SK-N-SH (cell line): Measurements from ENCODE around the gene SUPV3L1. TPM values are rescaled to one million over a fixed set of nuclear protein-coding genes. Genes with fewer than 3 reads are reported as not detected.

ENCODE experiments used
- CTCF ChIA-PET: fragments of 300-600, 350-600 bp; formaldehyde crosslinking; extraction: SDS; loops from one replicate; lab custom pipeline; 2021; lab: Yijun Ruan, JAX
- POLR2A ChIA-PET: fragments of 350-600 bp; sonication (Branson Sonifier 250); formaldehyde crosslinking; extraction: SDS; loops from one replicate; lab custom pipeline; 2020; ENCODE audit warnings: antibody characterized with exemption, inconsistent platforms; lab: Yijun Ruan, JAX
- DNase-seq: peaks from one replicate; pipeline ENCODE4 v3.0.0; 2012
- H2AFZ ChIP-seq: fragments of 200-600 bp; sonication (generic); 2 replicates; pipeline ENCODE4 v1.8.1; 2016; ENCODE audit warnings: antibody characterized with exemption, mild to moderate bottlenecking, low read depth
- H3F3A ChIP-seq: fragments of 200-600 bp; sonication (generic); replicated peaks from 2 replicates; pipeline ENCODE3; 2016; ENCODE audit warnings: antibody characterized with exemption, mild to moderate bottlenecking; ENCODE audit not compliant: insufficient read depth
- H3K27ac ChIP-seq, 2 experiments: fragments of 200-500 bp in 1 of 2; fragments of 200-600 bp in 1 of 2; sonication (Bioruptor generic) in 1 of 2; sonication (generic), shearing (Covaris generic) in 1 of 2; 2 replicates each; pipeline versions ENCODE4 v1.5.1 to v1.6.1; 2014 to 2016; ENCODE audit warnings: low read depth in 2 of 2, inconsistent platforms in 1 of 2, low read length in 1 of 2, mild to moderate bottlenecking in 1 of 2, mixed read lengths in 1 of 2
- H3K27me3 ChIP-seq: fragments of 200-600 bp; sonication (generic), shearing (Covaris generic); 2 replicates; pipeline ENCODE4 v1.6.1; 2016; ENCODE audit warnings: mixed run types; ENCODE audit not compliant: insufficient read depth
- H3K36me3 ChIP-seq, 2 experiments: fragments of 200-500 bp in 1 of 2; fragments of 200-600 bp in 1 of 2; sonication (Bioruptor generic) in 1 of 2; sonication (generic) in 1 of 2; replicated peaks in 1 of 2; 2 replicates each; pipeline versions ENCODE3 to v1.5.1; 2014 to 2016; ENCODE audit warnings: low read length in 1 of 2, mild to moderate bottlenecking in 1 of 2; ENCODE audit not compliant: insufficient read depth in 2 of 2, control insufficient read depth in 1 of 2
- H3K4me1 ChIP-seq, 2 experiments: fragments of 200-500 bp in 1 of 2; fragments of 200-600 bp in 1 of 2; sonication (Bioruptor generic) in 1 of 2; sonication (generic), shearing (Covaris generic) in 1 of 2; 2 replicates each; pipeline versions ENCODE4 v1.5.1 to v1.6.1; 2014 to 2016; ENCODE audit warnings: low read depth in 1 of 2, low read length in 1 of 2, mixed run types in 1 of 2; ENCODE audit not compliant: insufficient read depth in 2 of 2, control insufficient read depth in 1 of 2
- H3K4me2 ChIP-seq: fragments of 200-600 bp; sonication (generic), shearing (Covaris generic); 2 replicates; pipeline ENCODE4 v1.6.1; 2017; ENCODE audit warnings: mixed run types
- H3K4me3 ChIP-seq, 2 experiments: fragments of 200-500 bp in 1 of 2; fragments of 200-600 bp in 1 of 2; sonication (Bioruptor generic) in 1 of 2; sonication (generic), shearing (Covaris generic) in 1 of 2; 2 replicates each; pipeline versions ENCODE4 v1.5.1 to v1.8.1; 2014 to 2016; ENCODE audit warnings: low read depth in 2 of 2, inconsistent platforms in 1 of 2, low read length in 1 of 2, mild to moderate bottlenecking in 1 of 2, mixed read lengths in 1 of 2, moderate library complexity in 1 of 2
- H3K79me2 ChIP-seq: fragments of 200-600 bp; sonication (generic); 2 replicates; pipeline ENCODE4 v1.8.1; 2017; ENCODE audit warnings: mild to moderate bottlenecking; ENCODE audit not compliant: insufficient read depth
- H3K9ac ChIP-seq: fragments of 200-600 bp; sonication (generic); 2 replicates; pipeline ENCODE4 v1.6.1; 2017; ENCODE audit warnings: mixed run types
- H3K9me2 ChIP-seq: fragments of 200-600 bp; sonication (generic); 2 replicates; pipeline ENCODE4 v1.6.1; 2017; ENCODE audit warnings: mixed run types
- H3K9me3 ChIP-seq: fragments of 200-600 bp; sonication (generic); 2 replicates; pipeline ENCODE4 v1.6.1; 2017; ENCODE audit warnings: mixed run types, mild to moderate bottlenecking, moderate library complexity
- H4K20me1 ChIP-seq: fragments of 200-600 bp; sonication (generic); 2 replicates; pipeline ENCODE4 v1.6.1; 2017; ENCODE audit warnings: mild to moderate bottlenecking, mixed run types; ENCODE audit not compliant: insufficient read depth
- ELF1 ChIP-seq: IDR thresholded peaks from 2 replicates; pipeline ENCODE4 v1.4.0; 2012
- EP300 ChIP-seq, 2 experiments: IDR thresholded peaks; 2 replicates each; pipeline versions ENCODE4 v1.4.0 to v1.6.1; 2012; ENCODE audit warnings: borderline replicate concordance in 1 of 2, low read depth in 1 of 2, low read length in 1 of 2
- FOXJ3 ChIP-seq: sonication (generic); formaldehyde crosslinking; IDR thresholded peaks from 2 replicates; pipeline ENCODE4 v1.5.1; 2020; ENCODE audit warnings: mild to moderate bottlenecking, missing genetic modification reagents
- FOXM1 ChIP-seq: IDR thresholded peaks from 2 replicates; pipeline ENCODE4 v1.4.0; 2012; ENCODE audit warnings: low read depth, mild to moderate bottlenecking
- NFIC ChIP-seq: IDR thresholded peaks from 2 replicates; pipeline ENCODE4 v1.4.0; 2012; ENCODE audit warnings: borderline replicate concordance
- NRF1 ChIP-seq: IDR thresholded peaks from 2 replicates; pipeline ENCODE4 v1.6.1; 2012; ENCODE audit warnings: low read depth, mild to moderate bottlenecking, low read length
- PBX3 ChIP-seq: IDR thresholded peaks from 2 replicates; pipeline ENCODE4; 2012
- POLR2AphosphoS5 ChIP-seq: IDR thresholded peaks from 2 replicates; pipeline ENCODE4 v1.6.1; 2012; ENCODE audit warnings: low read depth, low read length
- RFX5 ChIP-seq: IDR thresholded peaks from 2 replicates; pipeline ENCODE4 v1.6.1; 2012; ENCODE audit warnings: mild to moderate bottlenecking, improper control_type of control experiment, low read length
- SIN3A ChIP-seq: IDR thresholded peaks from 2 replicates; pipeline ENCODE4 v1.6.1; 2012; ENCODE audit warnings: low read depth, mild to moderate bottlenecking, low read length, moderate library complexity, borderline replicate concordance
- TEAD4 ChIP-seq: IDR thresholded peaks from 2 replicates; pipeline ENCODE4 v1.4.0; 2012; ENCODE audit warnings: mild to moderate bottlenecking, borderline replicate concordance; ENCODE audit not compliant: insufficient read depth
- YY1 ChIP-seq: IDR thresholded peaks from 2 replicates; pipeline ENCODE4 v1.4.0; 2012; ENCODE audit warnings: low read depth, mild to moderate bottlenecking
- ZBTB33 ChIP-seq: IDR thresholded peaks from 2 replicates; pipeline ENCODE4 v1.4.0; 2012; ENCODE audit warnings: low read depth, borderline replicate concordance
- WGBS: methylation state at CpG from one replicate; pipeline ENCODE4 v1.1.6; 2017; ENCODE audit warnings: low lambda C conversion rate; 5-methylcytosine and 5-hydroxymethylcytosine counted together
- polyA plus RNA-seq, 3 experiments: library from polyadenylated mRNA; depleted of rRNA; stranded (reverse); fragments of >200 nt; gene quantifications; 2 replicates each; pipeline ENCODE4 v1.2.3, GENCODE V29; 2012
- TF ChIP-seq, protein P1 (sequence below): IDR thresholded peaks from 2 replicates; pipeline ENCODE4 v1.4.0; 2012; ENCODE audit warnings: low read depth, borderline replicate concordance
- TF ChIP-seq, protein P2 (sequence below): IDR thresholded peaks from 2 replicates; pipeline ENCODE4 v1.4.0; 2012; ENCODE audit warnings: low read depth
- TF ChIP-seq, protein P3 (sequence below): fragments of 150-350 bp; IDR thresholded peaks from 2 replicates; pipeline ENCODE4 v1.6.1; 2017; ENCODE audit warnings: antibody characterized with exemption, low read length, low read depth, borderline replicate concordance
- TF ChIP-seq, protein P4 (sequence below): IDR thresholded peaks from 2 replicates; pipeline ENCODE4 v1.6.1; 2012; ENCODE audit warnings: mild to moderate bottlenecking, low read depth, low read length, moderate library complexity

SUPV3L1 gene
- polyA plus RNA-seq, 1 of the 3 experiments (the other 2 are of a cell fraction), result 19.8 TPM

GRCh38 chr10:69208761-69209160, 28.7 kb downstream of the SUPV3L1 start:
- H4K20me1 ChIP-seq, result no peaks in the 10 kb centered on the region
- H3K27ac ChIP-seq, result no peak overlapping the region
- peaks cover 33 to 36% of the 10 kb centered on the region in 2 experiments for H3K36me3 ChIP-seq
- no peak overlapping the region for H2AFZ ChIP-seq
- H3K9ac ChIP-seq, result no peak overlapping the region
- TF ChIP-seq ELF1 (no peak), TEAD4 (no peak), NFIC (no peak), YY1 (no peak), POLR2AphosphoS5 (no peak), RFX5 (no peak), SIN3A (no peak), FOXJ3 (CRISPR knock-in tag) (no peak), ZBTB33 (no peak)
- TF ChIP-seq, protein P1, sequence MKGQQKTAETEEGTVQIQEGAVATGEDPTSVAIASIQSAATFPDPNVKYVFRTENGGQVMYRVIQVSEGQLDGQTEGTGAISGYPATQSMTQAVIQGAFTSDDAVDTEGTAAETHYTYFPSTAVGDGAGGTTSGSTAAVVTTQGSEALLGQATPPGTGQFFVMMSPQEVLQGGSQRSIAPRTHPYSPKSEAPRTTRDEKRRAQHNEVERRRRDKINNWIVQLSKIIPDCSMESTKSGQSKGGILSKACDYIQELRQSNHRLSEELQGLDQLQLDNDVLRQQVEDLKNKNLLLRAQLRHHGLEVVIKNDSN, result no peak
- TF ChIP-seq, protein P2, sequence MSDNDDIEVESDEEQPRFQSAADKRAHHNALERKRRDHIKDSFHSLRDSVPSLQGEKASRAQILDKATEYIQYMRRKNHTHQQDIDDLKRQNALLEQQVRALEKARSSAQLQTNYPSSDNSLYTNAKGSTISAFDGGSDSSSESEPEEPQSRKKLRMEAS, result no peak
- TF ChIP-seq, protein P3, sequence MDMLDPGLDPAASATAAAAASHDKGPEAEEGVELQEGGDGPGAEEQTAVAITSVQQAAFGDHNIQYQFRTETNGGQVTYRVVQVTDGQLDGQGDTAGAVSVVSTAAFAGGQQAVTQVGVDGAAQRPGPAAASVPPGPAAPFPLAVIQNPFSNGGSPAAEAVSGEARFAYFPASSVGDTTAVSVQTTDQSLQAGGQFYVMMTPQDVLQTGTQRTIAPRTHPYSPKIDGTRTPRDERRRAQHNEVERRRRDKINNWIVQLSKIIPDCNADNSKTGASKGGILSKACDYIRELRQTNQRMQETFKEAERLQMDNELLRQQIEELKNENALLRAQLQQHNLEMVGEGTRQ, result no peak
- no peak overlapping the region for H3K4me2 ChIP-seq
- no peak for DNase-seq
- H3K4me1 ChIP-seq, result no peaks in the 10 kb centered on the region
- ChIA-PET CTCF (interaction anchor here (1.1 kb wide), 1 partner anchor 38 kb away, joined by 3 read pairs; no protein-coding TSS in a partner anchor), POLR2A (interaction anchor here (1.0 kb wide), 1 partner anchor 29 kb away, joined by 4 read pairs; the partner anchor contains the start of gene SUPV3L1)
- H3F3A ChIP-seq, result no peaks in the 10 kb centered on the region
- H3K27me3 ChIP-seq, result no peaks in the 10 kb centered on the region
- no peaks in the 10 kb centered on the region for H3K9me2 ChIP-seq
- WGBS, result 93% methylated on average over 6 of the region's 6 CpGs
- no peaks in the 10 kb centered on the region for H3K79me2 ChIP-seq
- H3K9me3 ChIP-seq, result no peaks in the 10 kb centered on the region
- H3K4me3 ChIP-seq, result no peak overlapping the region

DNA sequence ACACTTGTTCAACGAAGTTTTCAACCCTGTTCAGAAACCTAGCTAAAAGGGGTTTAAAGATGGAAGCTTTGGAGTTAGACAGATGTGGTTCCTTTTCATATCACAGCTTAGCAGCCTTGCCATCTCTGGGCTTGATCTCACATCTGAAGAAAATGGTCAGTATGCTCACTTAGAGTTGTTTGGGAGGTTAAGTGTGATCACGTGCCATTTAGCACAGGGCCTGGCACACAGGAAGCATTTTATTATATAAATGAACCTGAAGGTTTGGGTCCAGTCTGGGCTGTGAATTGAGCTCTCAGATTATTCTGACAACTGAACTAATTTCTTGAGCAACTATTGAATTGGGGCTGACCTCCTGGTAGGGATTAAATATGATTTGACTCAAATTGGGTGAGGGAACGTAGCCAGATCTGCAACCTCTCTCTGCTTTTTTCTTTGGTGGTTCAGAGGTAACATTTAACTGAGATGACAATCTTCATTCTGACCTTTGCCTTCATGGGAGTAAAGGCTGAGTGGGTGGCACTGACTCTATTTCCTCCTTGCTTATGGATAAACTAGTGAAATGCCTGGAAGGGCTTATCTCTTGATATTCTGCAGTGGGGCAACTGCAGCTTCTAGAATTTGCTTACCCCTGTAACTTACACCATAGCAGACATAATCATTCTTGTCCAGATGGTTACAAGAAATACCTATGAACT, 29.9 kb downstream of the SUPV3L1 start:
- CTCF ChIA-PET, result no interaction called here
- H3K36me3 ChIP-seq, result peaks cover 24 to 32% of the 10 kb centered on the region in 2 experiments
- no peak overlapping the region for H2AFZ ChIP-seq
- H3K4me3 ChIP-seq, result no peak overlapping the region
- H3F3A ChIP-seq, result no peaks in the 10 kb centered on the region
- H3K4me1 ChIP-seq, result no peaks in the 10 kb centered on the region
- WGBS, result 81% methylated on average over 3 of the region's 3 CpGs
- H4K20me1 ChIP-seq, result no peaks in the 10 kb centered on the region
- H3K4me2 ChIP-seq, result no peak overlapping the region
- POLR2A ChIA-PET, result no interaction called here
- no peak for DNase-seq
- H3K9me3 ChIP-seq, result no peaks in the 10 kb centered on the region
- H3K9me2 ChIP-seq, result no peaks in the 10 kb centered on the region
- H3K79me2 ChIP-seq, result no peaks in the 10 kb centered on the region
- no peak overlapping the region for H3K27ac ChIP-seq
- no peaks in the 10 kb centered on the region for H3K27me3 ChIP-seq
- no peak overlapping the region for H3K9ac ChIP-seq
- TF ChIP-seq NRF1, result no peak
- TF ChIP-seq PBX3, result no peak
- TF ChIP-seq, protein P2, result no peak
- no peak for TF ChIP-seq SIN3A
- TF ChIP-seq EP300 (IDR thresholded peaks at IDR 0.05; ENCODE audit: borderline replicate concordance in 1 of 2, low read depth in 1 of 2, low read length in 1 of 2), result no peak
- no peak for TF ChIP-seq YY1
- TF ChIP-seq, protein P4, sequence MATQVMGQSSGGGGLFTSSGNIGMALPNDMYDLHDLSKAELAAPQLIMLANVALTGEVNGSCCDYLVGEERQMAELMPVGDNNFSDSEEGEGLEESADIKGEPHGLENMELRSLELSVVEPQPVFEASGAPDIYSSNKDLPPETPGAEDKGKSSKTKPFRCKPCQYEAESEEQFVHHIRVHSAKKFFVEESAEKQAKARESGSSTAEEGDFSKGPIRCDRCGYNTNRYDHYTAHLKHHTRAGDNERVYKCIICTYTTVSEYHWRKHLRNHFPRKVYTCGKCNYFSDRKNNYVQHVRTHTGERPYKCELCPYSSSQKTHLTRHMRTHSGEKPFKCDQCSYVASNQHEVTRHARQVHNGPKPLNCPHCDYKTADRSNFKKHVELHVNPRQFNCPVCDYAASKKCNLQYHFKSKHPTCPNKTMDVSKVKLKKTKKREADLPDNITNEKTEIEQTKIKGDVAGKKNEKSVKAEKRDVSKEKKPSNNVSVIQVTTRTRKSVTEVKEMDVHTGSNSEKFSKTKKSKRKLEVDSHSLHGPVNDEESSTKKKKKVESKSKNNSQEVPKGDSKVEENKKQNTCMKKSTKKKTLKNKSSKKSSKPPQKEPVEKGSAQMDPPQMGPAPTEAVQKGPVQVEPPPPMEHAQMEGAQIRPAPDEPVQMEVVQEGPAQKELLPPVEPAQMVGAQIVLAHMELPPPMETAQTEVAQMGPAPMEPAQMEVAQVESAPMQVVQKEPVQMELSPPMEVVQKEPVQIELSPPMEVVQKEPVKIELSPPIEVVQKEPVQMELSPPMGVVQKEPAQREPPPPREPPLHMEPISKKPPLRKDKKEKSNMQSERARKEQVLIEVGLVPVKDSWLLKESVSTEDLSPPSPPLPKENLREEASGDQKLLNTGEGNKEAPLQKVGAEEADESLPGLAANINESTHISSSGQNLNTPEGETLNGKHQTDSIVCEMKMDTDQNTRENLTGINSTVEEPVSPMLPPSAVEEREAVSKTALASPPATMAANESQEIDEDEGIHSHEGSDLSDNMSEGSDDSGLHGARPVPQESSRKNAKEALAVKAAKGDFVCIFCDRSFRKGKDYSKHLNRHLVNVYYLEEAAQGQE, result no peak
- no peak for TF ChIP-seq FOXM1
